HG03457 (cell line): ENCODE measurements around the gene C13orf46.

Experiments used
- ATAC-seq: cut with Tn5 transposase; IDR thresholded peaks from one replicate; pipeline ENCODE4 v1.9.1; 2021; ENCODE audit warnings: moderate number of reproducible peaks; ENCODE audit not compliant: unreplicated experiment

C13orf46 gene

DNA sequence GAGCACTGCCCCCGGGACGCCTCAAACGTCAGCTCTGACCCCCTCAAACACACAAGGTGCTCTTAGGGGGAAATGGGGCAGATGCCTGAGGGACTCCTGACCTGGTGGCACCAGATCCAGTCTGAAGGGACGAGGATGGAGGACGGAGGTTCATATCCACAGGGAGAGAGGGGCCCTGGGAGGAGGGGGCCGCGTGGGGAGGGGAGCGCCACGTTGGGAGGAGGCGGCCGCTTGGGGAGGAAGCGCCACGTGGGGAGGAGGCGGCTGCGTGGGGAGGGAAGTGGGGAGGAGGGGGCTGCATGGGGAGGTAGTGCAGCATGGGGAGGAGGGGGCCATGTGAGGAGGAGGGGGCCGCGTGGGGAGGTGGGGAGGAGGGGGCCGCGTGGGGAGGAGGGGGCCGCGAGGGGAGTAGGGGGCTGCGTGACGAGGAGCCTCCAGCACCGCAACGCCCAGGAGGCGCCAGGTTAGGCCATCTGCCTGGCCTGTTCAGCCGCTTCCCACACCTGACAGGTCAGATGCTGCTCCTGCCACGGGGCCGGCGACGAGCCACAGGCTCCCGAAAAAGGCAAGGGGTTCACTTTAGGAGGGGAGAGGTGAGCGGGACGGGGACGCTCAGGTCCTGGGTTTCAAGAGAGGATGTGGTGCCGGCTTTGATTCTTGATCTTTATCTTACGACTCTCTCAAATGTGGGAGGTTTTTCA is 36.7 kb upstream of the C13orf46 start:
- ATAC-seq, result no peak

DNA sequence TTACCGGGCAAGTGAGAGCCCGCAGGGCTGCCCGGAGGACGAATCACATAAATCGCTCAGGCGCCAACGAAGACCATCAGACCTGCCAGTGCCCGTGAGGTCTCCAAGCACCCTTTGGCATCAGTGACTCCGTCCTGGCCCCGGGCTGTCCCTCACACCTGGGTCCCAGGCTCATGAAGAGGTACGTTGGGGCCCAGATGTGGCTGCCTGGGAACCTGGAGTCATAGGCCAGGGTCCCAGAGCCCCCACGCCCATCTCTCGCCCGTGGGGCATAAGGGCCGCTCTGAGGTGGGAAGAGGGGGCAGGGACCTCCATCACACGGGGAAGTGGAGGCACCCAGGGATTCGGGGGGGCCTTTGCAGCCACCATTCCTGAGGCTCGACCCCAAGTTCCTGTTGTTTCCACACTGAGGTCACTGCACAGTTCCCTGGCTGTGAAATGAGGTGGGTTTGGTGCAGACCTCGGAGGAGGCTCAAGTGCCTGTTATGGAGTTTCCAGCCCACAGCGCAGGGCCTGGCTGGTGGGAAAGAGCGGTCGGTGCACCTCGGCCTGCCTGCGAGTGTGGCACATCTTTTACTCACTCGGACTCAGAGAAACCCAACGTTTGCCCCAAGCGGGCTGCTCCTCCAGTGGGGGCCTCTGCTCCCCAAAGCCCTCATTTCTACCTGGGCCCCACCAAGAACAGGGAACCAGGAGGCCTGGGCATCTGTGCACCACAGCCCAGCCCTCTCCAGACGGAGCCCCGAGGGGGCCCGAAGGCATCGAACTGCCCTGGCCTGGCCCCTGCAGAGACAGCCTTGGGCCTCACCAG is 35.9 kb upstream of the C13orf46 start:
- no peak for ATAC-seq

GRCh38 chr13:114008964-114009589 is 35.2 kb upstream of the C13orf46 start:
- ATAC-seq, result no peak

GRCh38 chr13:114007566-114007965 is 33.7 kb upstream of the C13orf46 start:
- no peak for ATAC-seq

- ATAC-seq, result no peak
These were observed 31.4 kb upstream of the C13orf46 start for GRCh38 chr13:114005206-114005724.

GRCh38 chr13:114004420-114005205 is 30.7 kb upstream of the C13orf46 start:
- no peak for ATAC-seq

- no peak for ATAC-seq
These were observed 29.0 kb upstream of the C13orf46 start for GRCh38 chr13:114002771-114003321.

DNA sequence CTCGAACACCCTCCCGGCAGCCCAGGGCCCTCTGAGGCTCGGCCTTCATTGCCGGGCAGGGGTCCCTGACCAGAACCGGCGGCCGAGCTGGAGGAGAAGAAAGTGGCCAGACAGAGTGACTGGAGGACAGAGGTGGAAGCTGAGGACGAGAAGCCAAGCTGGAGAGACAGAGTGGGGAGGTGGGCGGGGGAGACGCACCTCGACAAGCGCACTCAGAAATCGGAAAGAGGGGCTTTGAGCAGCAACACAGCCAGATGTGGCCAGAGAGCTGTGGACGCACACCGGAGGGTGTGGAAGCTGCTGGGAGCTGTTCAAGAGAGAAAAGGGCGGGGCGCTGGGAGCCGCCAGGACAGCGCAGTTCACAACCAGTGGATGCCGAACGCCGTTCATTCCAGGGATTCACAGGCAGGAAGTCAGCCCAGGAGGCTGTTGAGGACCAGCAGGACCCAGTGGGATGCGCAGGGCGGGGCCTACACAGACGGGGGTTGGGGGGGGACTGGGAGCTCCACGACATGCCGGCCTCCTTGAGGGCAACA is 28.2 kb upstream of the C13orf46 start:
- no peak for ATAC-seq

DNA sequence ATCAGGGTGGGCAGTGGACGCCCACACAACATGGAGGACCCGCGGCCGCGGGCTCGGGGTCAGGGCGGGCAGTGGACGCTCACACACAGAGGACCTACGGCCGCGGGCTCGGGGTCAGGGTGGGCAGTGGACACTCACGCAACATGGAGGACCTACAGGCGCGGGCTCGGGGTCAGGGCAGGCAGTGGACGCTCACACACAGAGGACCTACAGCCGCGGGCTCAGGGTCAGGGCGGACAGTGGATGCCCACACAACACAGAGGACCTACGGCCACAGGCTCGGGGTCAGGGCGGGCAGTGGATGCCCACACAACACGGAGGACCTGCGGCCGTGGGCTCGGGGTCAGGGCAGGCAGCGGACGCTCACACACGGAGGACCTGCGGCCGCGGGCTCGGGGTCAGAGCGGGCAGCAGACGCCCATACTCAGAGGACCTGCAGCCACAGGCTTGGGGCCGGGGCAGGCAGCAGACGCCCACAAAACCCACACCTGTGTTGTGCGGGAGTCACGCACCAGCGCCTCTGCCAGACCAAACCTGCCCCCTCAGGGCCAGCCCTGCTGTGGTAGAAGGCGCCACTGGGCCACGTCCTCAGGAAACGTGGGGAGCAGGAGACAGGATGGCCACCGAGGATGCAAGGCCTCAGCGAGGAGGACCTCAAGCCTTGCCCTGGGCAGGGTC is 27.6 kb upstream of the C13orf46 start:
- ATAC-seq, result no peak

DNA sequence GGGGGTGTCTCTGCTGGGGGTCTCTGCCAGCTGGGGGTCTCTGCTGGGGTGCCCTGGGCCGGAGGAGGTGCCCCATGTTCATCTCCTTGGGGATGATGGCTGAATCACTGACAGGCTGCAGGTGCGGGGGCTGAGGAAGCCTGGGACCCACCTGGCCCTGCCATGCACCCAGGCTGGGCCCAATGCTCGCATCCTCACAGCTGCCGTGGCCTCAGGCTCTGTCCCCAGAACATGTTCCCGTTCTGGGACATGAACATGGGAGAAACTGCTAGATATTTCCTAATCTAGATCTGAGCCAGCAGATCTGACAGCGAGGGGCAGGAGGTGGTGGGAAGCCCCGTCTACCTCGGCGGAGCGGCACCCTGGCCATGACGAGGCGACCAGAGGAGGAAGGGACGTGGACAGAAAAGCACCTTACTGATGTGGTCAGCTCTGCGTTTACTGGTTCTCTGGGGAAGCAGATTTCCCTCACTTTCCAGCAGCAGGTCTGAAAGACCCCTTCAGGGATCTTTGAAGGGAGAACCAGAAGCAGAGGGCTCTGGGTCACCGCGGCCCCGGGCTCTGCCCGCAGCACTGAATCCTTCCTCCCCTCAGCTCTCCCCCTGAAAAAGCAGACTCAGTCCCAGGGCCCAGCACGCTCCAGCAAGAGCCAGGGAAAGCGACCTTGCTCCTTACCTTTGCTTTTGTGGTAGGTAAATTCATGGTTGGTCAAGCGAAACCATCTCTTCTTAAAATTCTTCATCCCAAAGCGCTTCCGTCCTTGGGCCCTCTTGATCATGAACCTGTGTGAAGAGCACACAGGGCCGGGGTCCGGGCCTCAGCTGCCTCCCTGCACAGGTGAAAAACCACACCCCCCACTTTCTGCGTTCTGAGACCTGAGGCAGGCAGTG is 26.5 kb upstream of the C13orf46 start:
- ATAC-seq, result no peak

DNA sequence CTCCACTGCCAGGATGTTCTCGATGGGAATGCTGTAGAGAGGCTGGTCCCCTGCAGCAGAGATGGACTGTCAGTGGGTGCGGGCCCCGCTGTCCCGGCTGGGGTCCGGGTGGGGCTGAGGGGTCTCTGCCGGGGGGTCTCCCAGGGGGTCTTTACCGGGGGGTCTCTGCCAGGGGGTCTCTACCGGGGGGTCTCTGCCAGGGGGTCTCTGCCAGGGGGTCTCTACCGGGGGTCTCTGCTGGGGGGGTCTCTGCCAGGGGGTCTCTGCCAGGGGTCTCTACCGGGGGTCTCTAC is 25.7 kb upstream of the C13orf46 start:
- no peak for ATAC-seq

GRCh38 chr13:113998781-113999617 is 25.1 kb upstream of the C13orf46 start:
- no peak for ATAC-seq

DNA sequence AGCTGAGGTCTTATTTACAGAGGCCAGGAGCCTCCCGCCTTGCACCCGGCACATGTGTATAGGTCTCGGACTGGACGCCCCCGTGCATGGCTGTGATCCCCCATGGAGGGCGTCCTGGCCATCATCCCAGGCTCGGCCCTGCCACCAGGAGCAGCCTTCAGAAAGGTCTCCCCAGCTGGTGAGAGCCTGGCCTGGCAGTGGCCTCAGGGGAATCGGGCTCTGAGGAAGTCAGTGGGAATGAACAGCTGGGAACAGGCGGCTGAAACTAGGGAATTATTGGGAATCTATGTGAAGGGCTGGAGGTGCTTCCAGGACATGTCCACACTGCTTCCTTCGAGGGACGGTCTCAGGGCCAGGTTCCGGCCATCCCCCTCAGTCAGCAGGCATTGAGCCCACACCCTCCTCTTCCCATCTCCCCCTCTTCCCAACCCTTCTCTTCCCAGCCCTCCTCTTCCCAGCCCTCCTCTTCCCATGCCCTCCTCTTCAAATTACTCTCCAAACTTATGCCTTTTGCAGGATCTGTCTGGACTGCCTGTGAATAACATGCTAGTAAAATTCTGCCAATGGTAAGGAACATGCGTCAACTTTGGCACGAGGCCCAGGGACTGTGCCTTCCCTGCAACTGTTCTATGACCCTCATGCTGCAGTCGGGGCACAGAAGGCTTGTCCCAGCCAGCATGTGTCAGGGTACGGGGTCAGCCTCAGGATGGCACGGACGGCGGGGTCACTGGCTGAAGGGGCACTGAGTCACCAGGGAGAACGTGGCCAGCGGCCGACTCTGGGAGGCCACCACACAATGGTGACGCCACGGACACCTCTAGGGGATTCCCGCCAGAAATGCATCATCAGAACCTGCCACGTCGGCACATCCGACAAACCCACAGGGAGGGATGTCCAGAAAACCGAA is 24.2 kb upstream of the C13orf46 start:
- ATAC-seq, result no peak

DNA sequence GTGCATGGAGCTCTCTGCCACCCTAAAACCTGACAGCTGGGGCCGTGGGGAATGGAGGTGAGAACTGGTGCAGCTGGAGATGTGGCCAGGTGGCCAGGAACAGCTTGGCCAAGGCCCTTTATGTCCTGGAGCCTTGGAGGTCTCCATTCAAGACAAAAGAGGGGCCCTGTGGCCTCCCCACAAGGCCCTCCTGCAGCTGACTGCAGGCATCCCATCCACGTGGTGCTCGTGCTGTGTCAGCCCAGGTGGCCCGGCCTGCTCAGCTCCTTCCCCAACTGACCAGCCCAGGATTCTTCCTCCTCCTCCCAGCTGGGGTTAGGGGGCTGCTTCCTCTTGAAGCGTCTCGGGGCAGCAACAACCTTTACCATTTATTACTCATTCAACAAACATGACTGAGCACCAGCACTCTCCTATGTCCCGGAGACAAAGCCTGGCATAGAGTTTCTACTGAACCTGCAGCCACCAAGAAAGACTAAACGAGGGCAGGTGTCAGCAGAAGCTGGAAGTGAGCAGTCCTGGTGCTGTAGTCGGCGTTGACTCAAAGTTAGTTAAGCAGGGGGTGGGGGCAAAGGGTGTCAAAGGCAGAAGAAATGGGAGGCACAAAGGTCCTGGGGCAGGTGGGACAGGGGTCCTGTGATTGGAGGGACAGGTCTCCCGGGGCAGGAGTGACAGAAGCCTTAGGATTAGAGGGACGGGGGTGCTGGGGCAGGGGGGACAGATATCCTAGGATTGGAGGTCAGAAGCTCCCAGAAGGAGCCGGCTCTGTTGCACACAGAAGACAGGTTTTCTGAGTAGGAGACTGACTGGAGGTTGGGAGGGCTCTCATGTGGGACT is 23.3 kb upstream of the C13orf46 start:
- no peak for ATAC-seq

- no peak for ATAC-seq
These were observed 22.4 kb upstream of the C13orf46 start for GRCh38 chr13:113996081-113996911.
